ENCODE measurements around the gene ECSCR.

DNA sequence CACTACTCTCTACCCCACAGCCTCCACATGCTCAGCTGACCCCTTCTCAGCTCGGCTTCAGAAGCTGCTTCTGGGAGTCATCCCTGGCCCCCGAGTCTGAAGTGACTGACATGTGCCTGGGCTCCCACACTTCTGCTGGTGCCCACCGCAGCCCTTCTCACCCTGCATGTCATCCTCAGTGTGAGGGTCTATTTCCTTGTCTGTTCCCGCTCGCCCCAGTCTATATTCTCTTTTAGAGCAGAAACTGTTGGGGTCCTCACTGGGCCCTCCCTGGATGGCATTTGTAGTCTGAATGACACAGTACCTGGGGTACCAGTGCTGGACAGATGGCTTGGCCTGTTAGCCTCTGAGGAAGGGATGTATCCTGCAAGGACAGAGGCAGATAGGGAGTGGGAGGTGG lies 5.3 kb downstream of the ECSCR start:
- TF ChIP-seq POLR2A (IDR thresholded peaks at IDR 0.05): no peak
- TF ChIP-seq, protein P1, sequence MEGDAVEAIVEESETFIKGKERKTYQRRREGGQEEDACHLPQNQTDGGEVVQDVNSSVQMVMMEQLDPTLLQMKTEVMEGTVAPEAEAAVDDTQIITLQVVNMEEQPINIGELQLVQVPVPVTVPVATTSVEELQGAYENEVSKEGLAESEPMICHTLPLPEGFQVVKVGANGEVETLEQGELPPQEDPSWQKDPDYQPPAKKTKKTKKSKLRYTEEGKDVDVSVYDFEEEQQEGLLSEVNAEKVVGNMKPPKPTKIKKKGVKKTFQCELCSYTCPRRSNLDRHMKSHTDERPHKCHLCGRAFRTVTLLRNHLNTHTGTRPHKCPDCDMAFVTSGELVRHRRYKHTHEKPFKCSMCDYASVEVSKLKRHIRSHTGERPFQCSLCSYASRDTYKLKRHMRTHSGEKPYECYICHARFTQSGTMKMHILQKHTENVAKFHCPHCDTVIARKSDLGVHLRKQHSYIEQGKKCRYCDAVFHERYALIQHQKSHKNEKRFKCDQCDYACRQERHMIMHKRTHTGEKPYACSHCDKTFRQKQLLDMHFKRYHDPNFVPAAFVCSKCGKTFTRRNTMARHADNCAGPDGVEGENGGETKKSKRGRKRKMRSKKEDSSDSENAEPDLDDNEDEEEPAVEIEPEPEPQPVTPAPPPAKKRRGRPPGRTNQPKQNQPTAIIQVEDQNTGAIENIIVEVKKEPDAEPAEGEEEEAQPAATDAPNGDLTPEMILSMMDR (IDR thresholded peaks at IDR 0.05): no peak

All from right lobe of liver (tissue), 4 donors.